Prostate gland (tissue), 2 donors: ENCODE measurements around the gene FGF19. TPM values are rescaled to one million over a fixed set of nuclear protein-coding genes. Genes with fewer than 3 reads are reported as not detected.

Experiments
- DNase-seq: peaks from one replicate; pipeline ENCODE4 v3.0.0-alpha.2; 2019; ENCODE audit warnings: low spot score
- H3K27ac ChIP-seq, 2 donors: fragments of 200-600 bp; sonication (generic); 2 replicates each; pipeline ENCODE4 v1.5.1; 2017 to 2019
- H3K27me3 ChIP-seq: fragments of 200-600 bp; sonication (generic); replicated peaks from 2 replicates; pipeline ENCODE4 v1.5.1; 2019; ENCODE audit not compliant: insufficient read depth
- H3K36me3 ChIP-seq, 2 donors: fragments of 200-600 bp; sonication (generic); 1 replicate in 1 of 2; 2 replicates in 1 of 2; pipeline versions ENCODE4 v1.5.1 to v1.8.1; 2017 to 2019
- H3K4me1 ChIP-seq: fragments of 200-600 bp; sonication (generic); replicated peaks from 2 replicates; pipeline ENCODE4 v1.5.1; 2019
- H3K4me3 ChIP-seq, 2 donors: fragments of 200-600 bp; sonication (generic); 2 replicates each; pipeline ENCODE4 v1.5.1; 2017 to 2019
- H3K9me3 ChIP-seq: fragments of 200-600 bp; sonication (generic); 2 replicates; pipeline ENCODE4 v1.5.1; 2017
- CTCF ChIP-seq, 4 experiments: fragments of 200-600 bp in 2 of 4; fragments of 450-650 bp in 2 of 4; sonication (generic) in 2 of 4; IDR thresholded peaks; 1 replicate in 3 of 4; 2 replicates in 1 of 4; pipeline ENCODE4 v1.5.1; 2016 to 2019; ENCODE audit warnings: antibody characterized with exemption in 4 of 4, mild to moderate bottlenecking in 2 of 4, moderate library complexity in 2 of 4
- POLR2A ChIP-seq: fragments of 450-650 bp; IDR thresholded peaks from one replicate; pipeline ENCODE4 v1.6.1; 2016; ENCODE audit warnings: antibody characterized with exemption, mild to moderate bottlenecking
- POLR2AphosphoS5 ChIP-seq: sonication (generic); formaldehyde crosslinking; IDR thresholded peaks from one replicate; pipeline ENCODE4 v1.6.1; 2017; ENCODE audit warnings: antibody characterized with exemption
- WGBS: methylation state at CpG from one replicate; pipeline ENCODE4 v1.1.5; 2018; 5-methylcytosine and 5-hydroxymethylcytosine counted together
- intact Hi-C: fragments of 100-400 bp; cut with DNase I; formaldehyde crosslinking; loops from one replicate; pipeline ENCODE4 v1.14.2; 2022
- total RNA-seq, 2 donors: library from RNA; depleted of rRNA; stranded (reverse); fragments of >200 nt; gene quantifications; one replicate each; pipeline ENCODE4 v1.1.0, GENCODE V29; 2016

FGF19 gene
- total RNA-seq, 2 donors from 2014 or later = not detected

- no peaks in the 10 kb centered on the region for H3K27me3 ChIP-seq
- no peak for DNase-seq
- WGBS = 92% methylated on average over 11 of the region's 11 CpGs
- H3K4me1 ChIP-seq = no peaks in the 10 kb centered on the region
- H3K9me3 ChIP-seq = no peaks in the 10 kb centered on the region
- no peak overlapping the region for H3K27ac ChIP-seq
- TF ChIP-seq CTCF (IDR thresholded peaks at IDR 0.05) (no peak), POLR2AphosphoS5 (no peak), POLR2A (no peak)
- intact Hi-C loops = no loop called here
- H3K36me3 ChIP-seq = no peaks in the 10 kb centered on the region
- H3K4me3 ChIP-seq = no peak overlapping the region
Measured at GRCh38 chr11:69665669-69666068, 38.2 kb downstream of the FGF19 start.

- Histone ChIP-seq H3K27me3 (no peaks in the 10 kb centered on the region), H3K4me3 (no peak overlapping the region), H3K36me3 (no peaks in the 10 kb centered on the region), H3K9me3 (no peaks in the 10 kb centered on the region), H3K4me1 (no peaks in the 10 kb centered on the region), H3K27ac (no peak overlapping the region)
- 91% methylated on average over 8 of the region's 8 CpGs for WGBS
- no peak for DNase-seq
- TF ChIP-seq CTCF (IDR thresholded peaks at IDR 0.05) (no peak), POLR2AphosphoS5 (no peak), POLR2A (no peak)
- intact Hi-C loops = no loop called here
Measured at GRCh38 chr11:69664901-69665300, 38.9 kb downstream of the FGF19 start.

GRCh38 chr11:69664103-69664775 is 39.6 kb downstream of the FGF19 start:
- no peak for DNase-seq
- Histone ChIP-seq H3K9me3 (no peaks in the 10 kb centered on the region), H3K4me3 (no peak overlapping the region), H3K4me1 (no peaks in the 10 kb centered on the region), H3K27me3 (no peaks in the 10 kb centered on the region), H3K36me3 (no peaks in the 10 kb centered on the region), H3K27ac (no peak overlapping the region)
- TF ChIP-seq CTCF (IDR thresholded peaks at IDR 0.05) (no peak), POLR2AphosphoS5 (no peak), POLR2A (no peak)
- intact Hi-C loops = no loop called here
- WGBS = 95% methylated on average over 16 of the region's 17 CpGs

GRCh38 chr11:69663326-69663725 is 40.5 kb downstream of the FGF19 start:
- H3K9me3 ChIP-seq = no peaks in the 10 kb centered on the region
- 92% methylated on average over 6 of the region's 6 CpGs for WGBS
- H3K27me3 ChIP-seq = no peaks in the 10 kb centered on the region
- no peaks in the 10 kb centered on the region for H3K36me3 ChIP-seq
- no peaks in the 10 kb centered on the region for H3K4me1 ChIP-seq
- TF ChIP-seq CTCF (IDR thresholded peaks at IDR 0.05) (no peak), POLR2A (no peak), POLR2AphosphoS5 (no peak)
- H3K27ac ChIP-seq = no peak overlapping the region
- no peak overlapping the region for H3K4me3 ChIP-seq
- no peak for DNase-seq
- intact Hi-C loops = no loop called here

- no peaks in the 10 kb centered on the region for H3K27me3 ChIP-seq
- intact Hi-C loops = no loop called here
- H3K9me3 ChIP-seq = no peaks in the 10 kb centered on the region
- no peaks in the 10 kb centered on the region for H3K36me3 ChIP-seq
- WGBS = 91% methylated on average over 13 of the region's 13 CpGs
- peaks cover 2% of the 10 kb centered on the region for H3K4me1 ChIP-seq
- TF ChIP-seq CTCF (IDR thresholded peaks at IDR 0.05) = no peak
- no peak for TF ChIP-seq POLR2A
- TF ChIP-seq POLR2AphosphoS5 = no peak
- H3K4me3 ChIP-seq = no peak overlapping the region
- H3K27ac ChIP-seq = no peak overlapping the region
- no peak for DNase-seq
Measured at GRCh38 chr11:69662806-69663205, 41.0 kb downstream of the FGF19 start.
